Renal cortical epithelial cell (primary cell): ENCODE data around the gene MAGI2. TPM values are rescaled to one million over a fixed set of nuclear protein-coding genes. Genes with fewer than 3 reads are reported as not detected.
A peak's percentile ranks its signal among the peaks of the same experiment; 100 is the strongest.

Source experiments
- DNase-seq: peaks from one replicate; pipeline ENCODE4 v3.0.0-alpha.2; 2011; ENCODE audit warnings: low read depth
- total RNA-seq: library from RNA; depleted of rRNA; stranded (reverse); fragments of >200 nt; gene quantifications from 2 replicates; pipeline ENCODE4 v1.2.3, GENCODE V29; 2014

The MAGI2 gene
- total RNA-seq, 1 donor from 2014 or later: 2.9 TPM

- DNase-seq: no peak
Observed at GRCh38 chr7:78146546-78146945, 1306.9 kb downstream of the MAGI2 start.

GRCh38 chr7:78143661-78144060 lies 1309.8 kb downstream of the MAGI2 start:
- DNase-seq: no peak

GRCh38 chr7:78141522-78142281 lies 1311.8 kb downstream of the MAGI2 start:
- peak; percentile 74 for DNase-seq

GRCh38 chr7:78140109-78140508 lies 1313.4 kb downstream of the MAGI2 start:
- no peak for DNase-seq

- DNase-seq: peak; percentile 94
Observed at GRCh38 chr7:78139335-78139734, 1314.1 kb downstream of the MAGI2 start.

- no peak for DNase-seq
Observed at GRCh38 chr7:78134774-78135173, 1318.7 kb downstream of the MAGI2 start.

- peak; percentile 54 for DNase-seq
Observed at GRCh38 chr7:78134256-78134655, 1319.2 kb downstream of the MAGI2 start.

GRCh38 chr7:78130446-78131215 lies 1322.8 kb downstream of the MAGI2 start:
- no peak for DNase-seq

GRCh38 chr7:78129865-78130264 lies 1323.6 kb downstream of the MAGI2 start:
- DNase-seq: no peak

GRCh38 chr7:78127009-78127408 lies 1326.5 kb downstream of the MAGI2 start:
- no peak for DNase-seq

GRCh38 chr7:78125884-78126283 lies 1327.6 kb downstream of the MAGI2 start:
- DNase-seq: peak; percentile 19

GRCh38 chr7:78124216-78124615 lies 1329.3 kb downstream of the MAGI2 start:
- DNase-seq: no peak

- no peak for DNase-seq
Observed at GRCh38 chr7:78121888-78122287, 1331.6 kb downstream of the MAGI2 start.

- no peak for DNase-seq
Observed at GRCh38 chr7:78118470-78118869, 1335.0 kb downstream of the MAGI2 start.

- DNase-seq: no peak
Observed at GRCh38 chr7:78115876-78116275, 1337.6 kb downstream of the MAGI2 start.

- DNase-seq: no peak
Observed at GRCh38 chr7:78114993-78115392, 1338.5 kb downstream of the MAGI2 start.

GRCh38 chr7:78112488-78112887 lies 1341.0 kb downstream of the MAGI2 start:
- no peak for DNase-seq

- no peak for DNase-seq
Observed at GRCh38 chr7:78111386-78111785, 1342.1 kb downstream of the MAGI2 start.

- no peak for DNase-seq
Observed at GRCh38 chr7:78103475-78103874, 1350.0 kb downstream of the MAGI2 start.

GRCh38 chr7:78101076-78101475 lies 1352.4 kb downstream of the MAGI2 start:
- no peak for DNase-seq

GRCh38 chr7:78099715-78100394 lies 1353.6 kb downstream of the MAGI2 start:
- peak; percentile 88 for DNase-seq

GRCh38 chr7:78095549-78095948 lies 1357.9 kb downstream of the MAGI2 start:
- no peak for DNase-seq

GRCh38 chr7:78092331-78092730 lies 1361.1 kb downstream of the MAGI2 start:
- no peak for DNase-seq
